ENCODE measurements around the gene MEA1. TPM values are rescaled to one million over a fixed set of nuclear protein-coding genes. Genes with fewer than 3 reads are reported as not detected.

Gene MEA1
- total RNA-seq, 3 donors from 2014 or later, result 65.0 to 78.0 (median 76.3) TPM

GRCh38 chr6:43037706-43038105 is 24.0 kb upstream of the MEA1 start:
- H3K4me1 ChIP-seq, result no peaks in the 10 kb centered on the region
- no peak overlapping the region for H3K27ac ChIP-seq
- no peaks in the 10 kb centered on the region for H3K27me3 ChIP-seq
- intact Hi-C loops (cut with DNase I; ENCODE audit: low total_unique reads), result no loop called here
- TF ChIP-seq CTCF (IDR thresholded peaks at IDR 0.05) (no peak), POLR2A (IDR thresholded peaks at IDR 0.05) (no peak), POLR2AphosphoS5 (IDR thresholded peaks at IDR 0.05) (no peak)
- H3K36me3 ChIP-seq, result peaks cover 11% of the 10 kb centered on the region
- no peaks in the 10 kb centered on the region for H3K9me3 ChIP-seq
- no peak for DNase-seq (ENCODE audit: low spot score in 2 of 2)
- no peak overlapping the region for H3K4me3 ChIP-seq

- TF ChIP-seq POLR2AphosphoS5 (IDR thresholded peaks at IDR 0.05) (no peak), CTCF (IDR thresholded peaks at IDR 0.05) (no peak), POLR2A (IDR thresholded peaks at IDR 0.05) (no peak)
- no peak for DNase-seq (ENCODE audit: low spot score in 2 of 2)
- Histone ChIP-seq H3K36me3 (peaks cover 11% of the 10 kb centered on the region), H3K4me1 (no peaks in the 10 kb centered on the region), H3K27ac (no peak overlapping the region), H3K4me3 (no peak overlapping the region), H3K9me3 (no peaks in the 10 kb centered on the region), H3K27me3 (no peaks in the 10 kb centered on the region)
- intact Hi-C loops (cut with DNase I; ENCODE audit: low total_unique reads), result no loop called here
Measured at GRCh38 chr6:43037197-43037596, 23.5 kb upstream of the MEA1 start.

GRCh38 chr6:43036712-43037111 is 23.0 kb upstream of the MEA1 start:
- intact Hi-C loops (cut with DNase I; ENCODE audit: low total_unique reads), result no loop called here
- no peaks in the 10 kb centered on the region for H3K27me3 ChIP-seq
- DNase-seq (ENCODE audit: low spot score in 2 of 2), result no peak
- no peak overlapping the region for H3K4me3 ChIP-seq
- TF ChIP-seq POLR2A (IDR thresholded peaks at IDR 0.05) (no peak), POLR2AphosphoS5 (IDR thresholded peaks at IDR 0.05) (no peak), CTCF (IDR thresholded peaks at IDR 0.05) (no peak)
- no peaks in the 10 kb centered on the region for H3K4me1 ChIP-seq
- H3K36me3 ChIP-seq, result peaks cover 11% of the 10 kb centered on the region
- no peaks in the 10 kb centered on the region for H3K9me3 ChIP-seq
- H3K27ac ChIP-seq, result no peak overlapping the region

- Histone ChIP-seq H3K4me1 (no peaks in the 10 kb centered on the region), H3K4me3 (no peak overlapping the region), H3K27ac (no peak overlapping the region), H3K9me3 (no peaks in the 10 kb centered on the region), H3K27me3 (no peaks in the 10 kb centered on the region), H3K36me3 (peaks cover 11% of the 10 kb centered on the region)
- TF ChIP-seq POLR2A (IDR thresholded peaks at IDR 0.05) (no peak), POLR2AphosphoS5 (IDR thresholded peaks at IDR 0.05) (no peak), CTCF (IDR thresholded peaks at IDR 0.05) (no peak)
- intact Hi-C loops (cut with DNase I; ENCODE audit: low total_unique reads), result no loop called here
- DNase-seq (ENCODE audit: low spot score in 2 of 2), result no peak
Measured at GRCh38 chr6:43035495-43036194, 21.9 kb upstream of the MEA1 start.

GRCh38 chr6:43034190-43034525 is 20.4 kb upstream of the MEA1 start:
- no peak for DNase-seq (ENCODE audit: low spot score in 2 of 2)
- no peaks in the 10 kb centered on the region for H3K4me1 ChIP-seq
- H3K9me3 ChIP-seq, result no peaks in the 10 kb centered on the region
- H3K27ac ChIP-seq, result no peak overlapping the region
- H3K4me3 ChIP-seq, result no peak overlapping the region
- H3K36me3 ChIP-seq, result peaks cover 11% of the 10 kb centered on the region
- no peaks in the 10 kb centered on the region for H3K27me3 ChIP-seq
- intact Hi-C loops (cut with DNase I; ENCODE audit: low total_unique reads), result no loop called here
- TF ChIP-seq CTCF (IDR thresholded peaks at IDR 0.05) (no peak), POLR2AphosphoS5 (IDR thresholded peaks at IDR 0.05) (no peak), POLR2A (IDR thresholded peaks at IDR 0.05) (no peak)

All from breast epithelium (tissue), 4 donors.